Endothelial cell of umbilical vein (primary cell): ENCODE data around the gene PCTP. TPM values are rescaled to one million over a fixed set of nuclear protein-coding genes. Genes with fewer than 3 reads are reported as not detected.

Experiments used
- Bru-seq: library from RNA; stranded (reverse); fragments of 400-500 nt; gene quantifications from one replicate; lab custom pipeline; 2021; lab: Mats Ljungman, UMichigan
- BruChase-seq, 2 experiments: library from RNA; stranded (reverse); fragments of 400-500 nt; gene quantifications; one replicate each; lab custom pipeline; 2021; lab: Mats Ljungman, UMichigan
- BruUV-seq: library from RNA; stranded (reverse); fragments of 400-500 nt; replicated peaks from 2 replicates; lab custom pipeline; 2021; lab: Mats Ljungman, UMichigan
- CTCF ChIA-PET: fragments of 300-600, 350-600 bp; sonication (Branson Sonifier 250); formaldehyde crosslinking; loops from one replicate; lab custom pipeline; 2021; ENCODE audit warnings: antibody characterized with exemption, inconsistent platforms; lab: Charles Lee
- POLR2A ChIA-PET: fragments of 300-600, 350-600 bp; sonication (Branson Sonifier 250); formaldehyde crosslinking; loops from one replicate; lab custom pipeline; 2021; ENCODE audit warnings: antibody characterized with exemption, inconsistent platforms; lab: Charles Lee
- DNase-seq: peaks from one replicate; pipeline ENCODE4 v3.0.0-alpha.2; 2011; ENCODE audit warnings: low read depth, low spot score
- FAIRE-seq: peaks from 2 replicates; lab custom pipeline; 2011; peaks lifted over from hg19 to GRCh38; lab: Jason Lieb, UNC
- H2AFZ ChIP-seq: 2 replicates; pipeline ENCODE4 v1.6.0; 2012; ENCODE audit warnings: low read depth, low read length, control low read depth, inconsistent platforms
- H3K27ac ChIP-seq: 2 replicates; pipeline ENCODE4 v1.5.1; 2011; ENCODE audit warnings: low read depth, mild to moderate bottlenecking, control low read depth, low read length, moderate library complexity; ENCODE audit not compliant: insufficient read depth
- H3K27me3 ChIP-seq, 2 experiments: 2 replicates each; pipeline versions ENCODE4 v1.6.0 to v1.6.1; 2011; ENCODE audit warnings: low read length in 2 of 2, mixed read lengths in 1 of 2; ENCODE audit not compliant: control insufficient read depth in 2 of 2, insufficient read depth in 2 of 2
- H3K36me3 ChIP-seq, 2 experiments: 2 replicates in 1 of 2; 3 replicates in 1 of 2; pipeline ENCODE4 v1.5.1; 2011; ENCODE audit warnings: low read length in 2 of 2, mild to moderate bottlenecking in 1 of 2, moderate library complexity in 1 of 2; ENCODE audit not compliant: control insufficient read depth in 2 of 2, insufficient read depth in 2 of 2; ENCODE audit errors: extremely low read depth in 1 of 2
- H3K4me1 ChIP-seq: 3 replicates; pipeline ENCODE4 v1.5.1; 2011; ENCODE audit warnings: mild to moderate bottlenecking, low read length; ENCODE audit not compliant: control insufficient read depth, insufficient read depth; ENCODE audit errors: extremely low read depth
- H3K4me2 ChIP-seq: 2 replicates; pipeline ENCODE4 v1.6.1; 2011; ENCODE audit warnings: low read length, control low read depth, mixed read lengths; ENCODE audit not compliant: insufficient read depth
- H3K4me3 ChIP-seq, 3 experiments: fragments of 200-600 bp in 1 of 3; sonication (generic), shearing (Covaris generic) in 1 of 3; replicated peaks in 1 of 3; 2 replicates each; pipeline ENCODE4 v1.5.1; 2011 to 2016; ENCODE audit warnings: control low read depth in 3 of 3, low read length in 3 of 3, mild to moderate bottlenecking in 2 of 3, inconsistent platforms in 1 of 3, low read depth in 1 of 3, moderate library complexity in 1 of 3; ENCODE audit not compliant: insufficient read depth in 1 of 3
- H3K79me2 ChIP-seq: 2 replicates; pipeline ENCODE4 v1.6.0; 2012; ENCODE audit warnings: low read length, inconsistent platforms; ENCODE audit not compliant: control insufficient read depth, insufficient read depth
- H3K9ac ChIP-seq: replicated peaks from 2 replicates; pipeline ENCODE3; 2011; ENCODE audit warnings: low read length, control low read depth; ENCODE audit not compliant: insufficient read depth; ENCODE audit errors: extremely low read depth
- H3K9me1 ChIP-seq: replicated peaks from 3 replicates; pipeline ENCODE4 v1.6.0; 2011; ENCODE audit warnings: mild to moderate bottlenecking, low read length; ENCODE audit not compliant: control insufficient read depth, insufficient read depth; ENCODE audit errors: extremely low read depth
- H3K9me3 ChIP-seq: replicated peaks from 2 replicates; pipeline ENCODE4 v1.5.1; 2012; ENCODE audit warnings: low read length, inconsistent platforms; ENCODE audit not compliant: control insufficient read depth, insufficient read depth
- H4K20me1 ChIP-seq: replicated peaks from 2 replicates; pipeline ENCODE3; 2011; ENCODE audit warnings: mild to moderate bottlenecking, low read length; ENCODE audit not compliant: control insufficient read depth, insufficient read depth; ENCODE audit errors: extremely low read depth
- FOS ChIP-seq: IDR thresholded peaks from 2 replicates; pipeline ENCODE4 v1.6.1; 2011; ENCODE audit warnings: mild to moderate bottlenecking, low read length, moderate library complexity, borderline replicate concordance; ENCODE audit not compliant: insufficient read depth
- MYC ChIP-seq: IDR thresholded peaks from one replicate; pipeline ENCODE4 v1.6.1; 2011; ENCODE audit warnings: mild to moderate bottlenecking, low read depth, low read length
- POLR2A ChIP-seq: IDR thresholded peaks from 2 replicates; pipeline ENCODE4 v1.6.1; 2012; ENCODE audit warnings: low read depth, mild to moderate bottlenecking, control low read depth, low read length
- POLR2AphosphoS5 ChIP-seq: IDR thresholded peaks from 2 replicates; pipeline ENCODE4 v1.6.1; 2012; ENCODE audit warnings: low read depth, mild to moderate bottlenecking, control low read depth, low read length, moderate library complexity; ENCODE audit not compliant: insufficient read depth
- dilution Hi-C: fragments of 300-500 bp; cut with MboI; formaldehyde crosslinking; loops from one replicate; pipeline ENCODE4 v1.15.0; 2019; ENCODE audit warnings: low sequenced_read_pairs; ENCODE audit not compliant: extremely low pct_ligation_motif_present
- intact Hi-C: fragments of 100-400 bp; cut with micrococcal nuclease; formaldehyde crosslinking; loops from one replicate; pipeline ENCODE4 v1.10.0; 2022
- long read RNA-seq: library from polyadenylated mRNA; stranded (forward); transcript quantifications from one replicate; pipeline ENCODE4 v2.0.0, GENCODE V29; 2021
- polyA minus RNA-seq, 3 experiments: library from RNA; depleted of rRNA, polyadenylated mRNA; stranded (reverse); fragments of >200 nt; gene quantifications; 1 replicate in 1 of 3; 2 replicates in 2 of 3; pipeline ENCODE4 v1.2.3, GENCODE V29; 2011
- polyA plus RNA-seq, 4 experiments: library from polyadenylated mRNA; depleted of rRNA in 3 of 4; stranded (reverse) in 3 of 4; unstranded in 1 of 4; fragments of >200 nt; gene quantifications; 2 replicates each; pipeline versions ENCODE4 v1.2.1 to v1.2.3, GENCODE V29; 2011 to 2012; ENCODE audit warnings: missing spikeins in 1 of 4
- total RNA-seq: library from RNA; stranded (reverse); gene quantifications from 2 replicates; pipeline ENCODE4 v1.2.3, GENCODE V29; 2021
- TF ChIP-seq, protein P1 (sequence below), 2 donors: IDR thresholded peaks; 1 replicate in 1 of 2; 2 replicates in 1 of 2; pipeline ENCODE4 v1.5.1; 2011; ENCODE audit warnings: low read length in 2 of 2, mild to moderate bottlenecking in 2 of 2, moderate library complexity in 2 of 2, control low read depth in 1 of 2, inconsistent platforms in 1 of 2, low read depth in 1 of 2; ENCODE audit not compliant: insufficient read depth in 1 of 2; ENCODE audit errors: extremely low read depth in 1 of 2

PCTP gene
- total RNA-seq (13.5 and 14.5 TPM in 2 replicates), polyA plus RNA-seq (15.0 and 18.3 TPM in 2 replicates), polyA minus RNA-seq (18.2 and 23.7 TPM in 2 replicates), Bru-seq, nascent RNA (percentile 58 among the genes with signal in this experiment), BruChase-seq, experiment 1, labeled RNA remaining after a 6-hour chase (percentile 43 among the genes with signal in this experiment), BruChase-seq, experiment 2, labeled RNA remaining after a 2-hour chase (percentile 49 among the genes with signal in this experiment)
- 18.3 and 20.3 TPM in 2 replicates for polyA plus RNA-seq (2011; cell fraction: cytosol; rRNA removed)
- polyA plus RNA-seq (2011; cell fraction: nucleus; rRNA removed) = 10.9 and 14.2 TPM in 2 replicates
- 13.7 and 16.3 TPM in 2 replicates for polyA plus RNA-seq (2012)
- polyA minus RNA-seq (2011; cell fraction: cytosol; rRNA and poly(A)+ RNA removed) = 0.92 TPM
- polyA minus RNA-seq (2011; cell fraction: nucleus; rRNA and poly(A)+ RNA removed) = 5.2 and 7.4 TPM in 2 replicates
- long read RNA-seq, transcript PCTP-201 (6 exons, 2,044 nt) = major isoform, 13 of 23 reads
- long read RNA-seq, partial matches to known transcripts = 3 of 23 reads
- long read RNA-seq, other reads (novel, unspliced or antisense) = 4 of 23 reads

GRCh38 chr17:55750750-55751657, at the start of gene PCTP:
TSS of gene PCTP (plus strand) at chr17:55751051. CDS start at chr17:55751104, 53 bp downstream.
- Histone ChIP-seq H3K9me3 (no peaks in the 10 kb centered on the region), H3K27me3 (no peaks in the 10 kb centered on the region), H3K36me3 (no peaks in the 10 kb centered on the region), H3K4me1 (peaks cover 5% of the 10 kb centered on the region), H4K20me1 (no peaks in the 10 kb centered on the region), H3K4me3 (peak within 1 kb of the TSS; percentile 55 to 75 (median 69)), H2AFZ (peak within 1 kb of the TSS; percentile 86), H3K79me2 (peaks cover 11% of the 10 kb centered on the region), H3K4me2 (peak within 1 kb of the TSS; percentile 89), H3K27ac (peak within 1 kb of the TSS; percentile 47), H3K9me1 (no peaks in the 10 kb centered on the region), H3K9ac (peak within 1 kb of the TSS; percentile 53)
- CTCF ChIA-PET = interaction anchor here (0.6 to 2.0 kb wide), 18 partner anchors 9 to 965 kb away, joined by 3 to 14 read pairs (median 6); partner anchors contain the start of gene TMEM100
- no TSS peak for BruUV-seq
- POLR2A ChIA-PET = interaction anchor here (1.2 kb wide), 1 partner anchor 10 kb away, joined by 4 read pairs; no protein-coding TSS in a partner anchor
- dilution Hi-C loops (no loop called here), intact Hi-C loops (loop anchor here (1.0 to 5.0 kb wide), 4 partner anchors 13 to 1086 kb away; partner anchors contain the start of gene MMD)
- FAIRE-seq = peak; percentile 63
- peak; percentile 88 for DNase-seq
- TF ChIP-seq, protein P1, sequence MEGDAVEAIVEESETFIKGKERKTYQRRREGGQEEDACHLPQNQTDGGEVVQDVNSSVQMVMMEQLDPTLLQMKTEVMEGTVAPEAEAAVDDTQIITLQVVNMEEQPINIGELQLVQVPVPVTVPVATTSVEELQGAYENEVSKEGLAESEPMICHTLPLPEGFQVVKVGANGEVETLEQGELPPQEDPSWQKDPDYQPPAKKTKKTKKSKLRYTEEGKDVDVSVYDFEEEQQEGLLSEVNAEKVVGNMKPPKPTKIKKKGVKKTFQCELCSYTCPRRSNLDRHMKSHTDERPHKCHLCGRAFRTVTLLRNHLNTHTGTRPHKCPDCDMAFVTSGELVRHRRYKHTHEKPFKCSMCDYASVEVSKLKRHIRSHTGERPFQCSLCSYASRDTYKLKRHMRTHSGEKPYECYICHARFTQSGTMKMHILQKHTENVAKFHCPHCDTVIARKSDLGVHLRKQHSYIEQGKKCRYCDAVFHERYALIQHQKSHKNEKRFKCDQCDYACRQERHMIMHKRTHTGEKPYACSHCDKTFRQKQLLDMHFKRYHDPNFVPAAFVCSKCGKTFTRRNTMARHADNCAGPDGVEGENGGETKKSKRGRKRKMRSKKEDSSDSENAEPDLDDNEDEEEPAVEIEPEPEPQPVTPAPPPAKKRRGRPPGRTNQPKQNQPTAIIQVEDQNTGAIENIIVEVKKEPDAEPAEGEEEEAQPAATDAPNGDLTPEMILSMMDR (IDR thresholded peaks at IDR 0.05; ENCODE audit: extremely low read depth in 1 of 2, insufficient read depth in 1 of 2, low read depth in 1 of 2, low read length in 2 of 2) = peak; percentile 37 to 72
- TF ChIP-seq POLR2AphosphoS5 = peak; percentile 85
- no peak for TF ChIP-seq MYC
- TF ChIP-seq FOS = peak; percentile 27
- peak; percentile 36 for TF ChIP-seq POLR2A
